Psoas muscle (tissue), 8 donors: ENCODE measurements around the gene CHST5. TPM values are rescaled to one million over a fixed set of nuclear protein-coding genes. Genes with fewer than 3 reads are reported as not detected.
A peak's percentile ranks its signal among the peaks of the same experiment; 100 is the strongest.

Source experiments
- ATAC-seq, 4 donors: fragments of 200-7000 bp; cut with Tn5 transposase; one replicate each; pipeline ENCODE4 v1.9.1; 2020; ENCODE audit warnings: moderate library complexity in 3 of 4, mild to moderate bottlenecking in 2 of 4
- DNase-seq, 2 donors: peaks; one replicate each; pipeline ENCODE4 v3.0.0-alpha.2; 2020
- H3K27ac ChIP-seq: fragments of 200-600 bp; one replicate; pipeline ENCODE4 v1.8.0; 2022
- H3K27me3 ChIP-seq, 3 donors: fragments of 200-600 bp in 1 of 3; one replicate each; pipeline versions ENCODE4 v1.6.1 to v1.8.0; 2013 to 2022; ENCODE audit warnings: low read length in 2 of 3, mild to moderate bottlenecking in 2 of 3, moderate library complexity in 1 of 3; ENCODE audit not compliant: insufficient read depth in 3 of 3
- H3K36me3 ChIP-seq, 2 donors: fragments of 200-600 bp in 1 of 2; one replicate each; pipeline versions ENCODE4 v1.6.1 to v1.8.0; 2013 to 2022; ENCODE audit warnings: low read depth in 1 of 2, mild to moderate bottlenecking in 1 of 2, moderate library complexity in 1 of 2; ENCODE audit not compliant: insufficient read depth in 1 of 2
- H3K4me1 ChIP-seq: fragments of 200-600 bp; one replicate; pipeline ENCODE4 v1.8.0; 2022
- H3K4me3 ChIP-seq: fragments of 200-600 bp; one replicate; pipeline ENCODE4 v1.8.0; 2022; ENCODE audit warnings: mild to moderate bottlenecking
- H3K9me3 ChIP-seq: fragments of 200-600 bp; one replicate; pipeline ENCODE4 v1.8.0; 2022
- CTCF ChIP-seq: fragments of 200-600 bp; IDR thresholded peaks from one replicate; pipeline ENCODE4 v1.8.0; 2022; ENCODE audit warnings: antibody characterized with exemption
- WGBS, 3 donors: extraction: QIAGEN DNeasy Blood & Tissue Kit; methylation state at CpG; one replicate each; pipeline versions ENCODE4 v1.1.6 to v1.1.7; 2013; 5-methylcytosine and 5-hydroxymethylcytosine counted together
- intact Hi-C, 2 donors: fragments of 100-400 bp; cut with DNase I; formaldehyde crosslinking; loops; one replicate each; pipeline versions ENCODE4 v1.11.0 to v1.14.2; 2022
- polyA plus RNA-seq, 3 donors: library from polyadenylated mRNA; stranded (reverse); fragments of 200-250 nt; gene quantifications; one replicate each; pipeline ENCODE4 v1.2.3, GENCODE V29; 2013
- total RNA-seq, 4 donors: library from RNA; stranded (reverse); fragmentation: NEBNext Ultra II Directional in 2 of 4; extraction: Animal tissue kit (Norgen Biotek cat#: 25700) in 2 of 4; gene quantifications; one replicate each; pipeline versions ENCODE4 v1.2.1 to v1.2.4, GENCODE V29; 2021 to 2023
- donor health status: healthy with polysubstance abuse.
- donor health status: DM: no; HTN: no; CAD: no; lungs with moderate emphysema.
- donor health status: Bipolar disorder and iron deficiency.
- donor health status: healthy.
- donor health status: DM: yes; HTN: yes; CAD: no.
- donor health status: DM: no; HTN: no; CAD: no.
- donor health status: DM: no; HTN: no; CAD: no.
- donor health status: DM: yes; HTN: yes; CAD: no.

The CHST5 gene
- total and polyA plus RNA-seq, 7 donors, result 0.04 to 0.27 (median 0.14) TPM; not detected in 4

DNA sequence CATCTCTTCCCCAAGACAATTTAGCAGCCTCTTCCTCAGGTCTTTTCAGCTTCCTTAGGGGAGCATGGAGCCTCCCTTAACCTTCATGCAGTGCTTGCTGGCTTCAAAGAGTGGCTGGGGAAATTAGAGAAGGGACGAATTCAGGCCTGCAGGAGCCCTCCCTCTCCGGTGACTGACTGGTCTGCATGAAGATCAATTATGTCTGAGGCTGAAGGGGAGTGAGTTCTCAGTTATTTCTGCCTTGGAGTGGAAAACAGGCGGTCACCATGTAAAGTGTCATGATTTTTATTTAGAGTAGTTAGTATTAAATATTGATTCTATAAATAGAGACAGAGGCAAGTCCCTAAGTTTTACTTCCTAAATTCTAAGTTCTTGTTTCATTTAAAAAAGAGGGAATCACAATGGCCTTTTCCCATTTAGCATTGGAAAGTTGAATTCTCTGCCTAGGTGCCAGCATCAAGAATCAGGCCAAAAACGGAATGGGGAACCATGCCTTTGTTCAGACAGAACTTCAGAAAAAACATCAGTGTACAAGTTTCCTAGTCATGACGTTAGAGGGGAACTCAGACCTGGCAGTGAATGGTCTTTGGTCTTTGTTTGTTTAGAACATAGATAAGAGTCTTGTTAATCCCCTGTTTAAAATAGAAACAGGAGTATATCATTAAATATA, 34.6 kb upstream of the CHST5 start:
- TF ChIP-seq CTCF, result no peak
- ATAC-seq, result peak in 1 of 4 donors; percentile 21
- no peaks in the 10 kb centered on the region for H3K27me3 ChIP-seq
- H3K4me1 ChIP-seq, result peaks cover 46% of the 10 kb centered on the region
- peak overlapping the region; percentile 12 for H3K4me3 ChIP-seq
- H3K36me3 ChIP-seq, result peaks cover 8 to 84% of the 10 kb centered on the region in 2 donors
- H3K9me3 ChIP-seq, result no peaks in the 10 kb centered on the region
- DNase-seq, result no peak
- intact Hi-C loops, result no loop called here
- WGBS, 3 donors, result 28 to 54% (median 35%) methylated on average over 5 of the region's 5 CpGs
- H3K27ac ChIP-seq, result peak overlapping the region; percentile 78

DNA sequence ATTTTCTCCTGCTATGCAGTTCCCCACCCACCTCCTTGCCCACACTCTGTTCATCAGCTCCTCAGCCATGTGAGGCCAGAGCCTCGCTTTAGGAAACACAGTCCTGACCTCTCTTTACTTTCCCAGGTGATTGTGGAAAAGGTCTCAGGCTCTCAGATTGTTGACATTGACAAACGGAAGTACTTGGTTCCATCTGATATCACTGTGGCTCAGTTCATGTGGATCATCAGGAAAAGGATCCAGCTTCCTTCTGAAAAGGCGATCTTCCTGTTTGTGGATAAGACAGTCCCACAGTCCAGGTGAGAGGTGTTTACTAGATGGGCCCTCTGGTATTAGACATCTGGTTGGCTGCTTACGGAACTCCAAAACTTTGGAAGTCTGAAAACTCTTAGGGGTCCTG, 32.0 kb upstream of the CHST5 start:
- Histone ChIP-seq H3K27ac (peak overlapping the region; percentile 90), H3K36me3 (peaks cover 8 to 58% of the 10 kb centered on the region in 2 donors), H3K9me3 (no peaks in the 10 kb centered on the region), H3K4me1 (peaks cover 50% of the 10 kb centered on the region), H3K27me3 (no peaks in the 10 kb centered on the region), H3K4me3 (peak overlapping the region; percentile 99)
- DNase-seq, result no peak
- intact Hi-C loops, result loop anchor here (2.0 to 5.0 kb wide), 3 partner anchors 51 to 79 kb away; partner anchors contain the start of genes ADAT1 (in 1 of the 2), KARS1 (in 1 of the 2) and TERF2IP (in 1 of the 2)
- no peak for ATAC-seq
- TF ChIP-seq CTCF, result no peak
- 78 to 85% (median 81%) methylated on average over 4 of the region's 4 CpGs for WGBS, 3 donors

DNA sequence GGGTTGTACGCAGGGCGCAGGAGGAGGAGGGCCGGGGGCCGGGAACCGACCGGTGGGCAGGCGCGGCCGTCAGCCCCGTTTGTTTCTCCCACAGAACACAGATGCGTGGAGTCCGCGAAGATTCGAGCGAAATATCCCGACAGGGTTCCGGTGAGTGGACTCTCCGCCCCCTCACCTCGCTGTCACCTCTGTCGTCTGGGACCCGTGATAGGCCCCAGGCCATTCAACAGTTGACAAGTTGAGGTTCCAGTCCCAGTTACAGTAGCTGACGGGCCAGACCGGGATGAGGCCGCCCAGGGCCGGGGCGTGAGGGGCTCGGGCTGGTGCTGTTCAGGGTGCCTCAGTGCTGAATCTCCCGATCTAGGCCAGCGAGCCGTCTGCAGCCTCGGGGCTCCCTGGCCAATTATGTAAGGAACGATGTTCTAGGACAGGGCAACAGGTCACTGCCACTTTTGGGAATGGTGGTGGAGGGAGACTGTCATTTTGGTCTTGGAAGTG, 30.9 kb upstream of the CHST5 start:
- DNase-seq (peak in 1 of 2 donors; percentile 55), ATAC-seq (peak in 3 of 4 donors; percentile 9 to 17 (median 12))
- 0 to 1% (median 1%) methylated on average over 28 to 32 of the region's 32 CpGs for WGBS, 3 donors
- peak overlapping the region; percentile 90 for H3K27ac ChIP-seq
- H3K36me3 ChIP-seq, result peaks cover 8 to 47% of the 10 kb centered on the region in 2 donors
- no peaks in the 10 kb centered on the region for H3K9me3 ChIP-seq
- no peak for TF ChIP-seq CTCF
- intact Hi-C loops, result loop anchor here (2.0 to 5.0 kb wide), 3 partner anchors 50 to 80 kb away; partner anchors contain the start of genes ADAT1 (in 1 of the 2), KARS1 (in 1 of the 2) and TERF2IP (in 1 of the 2)
- no peaks in the 10 kb centered on the region for H3K27me3 ChIP-seq
- peaks cover 50% of the 10 kb centered on the region for H3K4me1 ChIP-seq
- H3K4me3 ChIP-seq, result peak overlapping the region; percentile 99

DNA sequence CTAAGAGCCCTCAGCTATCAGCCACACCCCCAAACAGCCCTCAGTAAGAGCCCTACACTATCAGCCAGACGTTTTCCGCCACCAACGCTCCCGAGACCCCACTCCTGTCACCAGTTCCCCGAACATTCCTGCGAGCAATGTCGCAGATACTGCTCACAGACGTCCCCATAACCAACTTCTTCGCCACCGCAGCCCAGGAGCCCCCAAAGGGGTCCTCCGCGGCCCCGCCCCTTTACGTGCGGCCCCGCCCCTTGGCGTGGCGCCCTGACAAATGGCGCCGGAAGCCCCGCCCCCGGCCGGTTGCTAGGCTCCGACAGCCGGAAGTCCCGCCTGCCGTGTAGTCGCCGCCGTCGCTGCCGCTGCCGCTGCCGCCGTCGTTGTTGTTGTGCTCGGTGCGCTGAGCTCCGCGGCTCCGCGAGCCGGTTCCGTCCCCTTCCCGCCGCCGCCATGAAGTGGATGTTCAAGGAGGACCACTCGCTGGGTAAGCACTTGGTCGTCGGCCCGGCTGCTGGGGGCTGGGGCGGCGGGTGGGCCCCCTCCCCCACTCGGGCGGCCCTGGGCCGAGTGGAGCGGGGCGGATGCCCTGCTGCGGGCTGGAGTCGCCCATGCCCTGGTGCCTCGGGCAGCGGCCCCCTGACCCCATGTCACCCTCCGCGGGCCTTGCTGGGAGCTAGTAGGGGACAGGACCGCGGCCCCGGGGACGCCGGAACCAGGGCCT, 30.3 kb upstream of the CHST5 start, which contains the start of gene GABARAPL2:
Gene GABARAPL2, plus strand, starts transcription at position 340 of the 718 bp plus-strand sequence. Its CDS starts 108 bp downstream, at position 448.
- peak within 1 kb of the TSS; percentile 90 for H3K27ac ChIP-seq
- no peaks in the 10 kb centered on the region for H3K9me3 ChIP-seq
- peak; percentile 88 to 95 (median 92) for ATAC-seq
- H3K4me1 ChIP-seq, result peaks cover 46% of the 10 kb centered on the region
- peaks cover 8 to 41% of the 10 kb centered on the region in 2 donors for H3K36me3 ChIP-seq
- intact Hi-C loops, result loop anchor here (2.0 to 5.0 kb wide), 3 partner anchors 49 to 81 kb away; partner anchors contain the start of genes ADAT1 (in 1 of the 2), KARS1 (in 1 of the 2) and TERF2IP (in 1 of the 2)
- TF ChIP-seq CTCF, result no peak
- WGBS, 3 donors, result 0% methylated on average over 47 to 69 of the region's 69 CpGs
- peak; percentile 83 to 92 for DNase-seq
- no peaks in the 10 kb centered on the region for H3K27me3 ChIP-seq
- peak within 1 kb of the TSS; percentile 99 for H3K4me3 ChIP-seq
